Uterus (tissue), 4 donors: ENCODE data around the gene DTNA. TPM values are rescaled to one million over a fixed set of nuclear protein-coding genes. Genes with fewer than 3 reads are reported as not detected.

Source experiments
- DNase-seq, 2 donors: peaks; one replicate each; pipeline ENCODE4 v3.0.0-alpha.2; 2019 to 2020
- H3K27ac ChIP-seq, 2 donors: fragments of 200-600 bp; sonication (generic); 1 replicate in 1 of 2; 2 replicates in 1 of 2; pipeline ENCODE4 v1.5.1; 2016 to 2018
- H3K27me3 ChIP-seq, 2 donors: fragments of 200-600 bp; sonication (generic); one replicate each; pipeline ENCODE4 v1.5.1; 2018 to 2019; ENCODE audit warnings: control low read depth in 1 of 2
- H3K36me3 ChIP-seq, 2 donors: fragments of 200-600 bp; sonication (generic); one replicate each; pipeline ENCODE4 v1.5.1; 2019; ENCODE audit warnings: control low read depth in 1 of 2
- H3K4me1 ChIP-seq, 2 donors: fragments of 200-600 bp; sonication (generic); one replicate each; pipeline ENCODE4 v1.5.1; 2018 to 2019; ENCODE audit warnings: control low read depth in 1 of 2
- H3K4me3 ChIP-seq, 2 donors: fragments of 200-600 bp; sonication (generic); 1 replicate in 1 of 2; 2 replicates in 1 of 2; pipeline ENCODE4 v1.5.1; 2018 to 2019; ENCODE audit warnings: mild to moderate bottlenecking in 1 of 2
- H3K9me3 ChIP-seq, 2 donors: fragments of 200-600 bp; sonication (generic); one replicate each; pipeline ENCODE4 v1.5.1; 2019; ENCODE audit warnings: control low read depth in 1 of 2
- POLR2A ChIP-seq, 2 donors: fragments of 450-650 bp; IDR thresholded peaks; one replicate each; pipeline ENCODE4 v1.6.1; 2016; ENCODE audit warnings: antibody characterized with exemption in 2 of 2, mild to moderate bottlenecking in 1 of 2, moderate library complexity in 1 of 2
- intact Hi-C: fragments of 100-400 bp; cut with DNase I; formaldehyde crosslinking; loops from one replicate; pipeline ENCODE4 v1.15.1; 2023; ENCODE audit warnings: low total_unique reads
- total RNA-seq, 4 donors: library from RNA; depleted of rRNA in 3 of 4; stranded (reverse); fragments of >200 nt in 3 of 4; gene quantifications; one replicate each; pipeline versions ENCODE4 v1.1.0 to v1.2.4, GENCODE V29; 2014 to 2023
- TF ChIP-seq, protein P1 (sequence below), 4 experiments: fragments of 200-600 bp in 2 of 4; fragments of 450-650 bp in 2 of 4; sonication (generic) in 2 of 4; IDR thresholded peaks; one replicate each; pipeline ENCODE4 v1.5.1; 2016 to 2019; ENCODE audit warnings: antibody characterized with exemption in 4 of 4, mild to moderate bottlenecking in 2 of 4, moderate library complexity in 1 of 4
- donor health status: DM: yes; HTN: yes; CAD: no.

Gene DTNA
- total RNA-seq, 4 donors from 2014 or later = 13.8 to 229 (median 43.0) TPM

DNA sequence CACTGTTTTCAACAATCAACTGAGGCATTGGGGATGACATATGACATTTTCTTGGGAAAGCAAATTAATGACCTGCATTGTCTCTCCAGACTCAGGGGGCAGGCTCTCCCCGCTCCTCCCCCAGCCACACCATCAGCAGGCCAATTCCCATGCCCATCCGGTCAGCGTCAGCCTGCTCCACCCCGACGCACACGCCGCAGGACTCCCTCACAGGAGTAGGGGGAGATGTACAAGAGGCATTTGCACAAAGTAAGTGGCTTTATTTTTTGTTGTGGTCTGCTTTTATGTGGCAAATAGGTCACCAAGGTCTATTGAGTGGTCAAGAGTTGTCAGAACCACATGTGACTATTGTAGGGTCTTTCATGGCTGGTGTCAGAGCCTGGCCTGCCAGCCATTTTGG, 165.1 kb downstream of the DTNA start:
- intact Hi-C loops = no loop called here
- no peaks in the 10 kb centered on the region for H3K9me3 ChIP-seq
- H3K36me3 ChIP-seq = no peaks in the 10 kb centered on the region
- H3K27ac ChIP-seq = no peak overlapping the region
- H3K4me1 ChIP-seq = no peaks in the 10 kb centered on the region
- no peaks in the 10 kb centered on the region for H3K27me3 ChIP-seq
- TF ChIP-seq, protein P1, sequence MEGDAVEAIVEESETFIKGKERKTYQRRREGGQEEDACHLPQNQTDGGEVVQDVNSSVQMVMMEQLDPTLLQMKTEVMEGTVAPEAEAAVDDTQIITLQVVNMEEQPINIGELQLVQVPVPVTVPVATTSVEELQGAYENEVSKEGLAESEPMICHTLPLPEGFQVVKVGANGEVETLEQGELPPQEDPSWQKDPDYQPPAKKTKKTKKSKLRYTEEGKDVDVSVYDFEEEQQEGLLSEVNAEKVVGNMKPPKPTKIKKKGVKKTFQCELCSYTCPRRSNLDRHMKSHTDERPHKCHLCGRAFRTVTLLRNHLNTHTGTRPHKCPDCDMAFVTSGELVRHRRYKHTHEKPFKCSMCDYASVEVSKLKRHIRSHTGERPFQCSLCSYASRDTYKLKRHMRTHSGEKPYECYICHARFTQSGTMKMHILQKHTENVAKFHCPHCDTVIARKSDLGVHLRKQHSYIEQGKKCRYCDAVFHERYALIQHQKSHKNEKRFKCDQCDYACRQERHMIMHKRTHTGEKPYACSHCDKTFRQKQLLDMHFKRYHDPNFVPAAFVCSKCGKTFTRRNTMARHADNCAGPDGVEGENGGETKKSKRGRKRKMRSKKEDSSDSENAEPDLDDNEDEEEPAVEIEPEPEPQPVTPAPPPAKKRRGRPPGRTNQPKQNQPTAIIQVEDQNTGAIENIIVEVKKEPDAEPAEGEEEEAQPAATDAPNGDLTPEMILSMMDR (IDR thresholded peaks at IDR 0.05) = no peak
- TF ChIP-seq POLR2A (IDR thresholded peaks at IDR 0.05) = no peak
- no peak for DNase-seq
- no peak overlapping the region for H3K4me3 ChIP-seq

DNA sequence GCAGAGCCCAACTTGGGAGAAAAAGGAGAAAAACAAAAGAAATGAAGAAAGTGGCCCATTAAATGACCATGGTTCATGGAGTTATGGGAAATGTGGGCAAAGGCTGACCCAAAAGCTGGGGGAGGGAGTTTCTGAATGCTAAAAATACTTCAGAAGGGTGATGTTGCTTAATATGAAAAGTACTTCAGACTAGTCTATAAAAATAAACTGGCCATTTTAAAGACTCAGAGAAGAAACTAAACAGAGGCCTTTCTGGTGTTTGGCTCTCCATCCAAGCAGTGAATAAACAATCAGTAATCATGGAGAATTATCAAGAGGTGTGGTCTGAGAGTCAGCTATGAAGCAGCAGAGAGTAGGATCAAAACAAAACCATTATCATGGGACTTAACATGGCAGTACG, 170.3 kb downstream of the DTNA start:
- no peak overlapping the region for H3K4me3 ChIP-seq
- DNase-seq = no peak
- no peaks in the 10 kb centered on the region for H3K9me3 ChIP-seq
- intact Hi-C loops = no loop called here
- no peaks in the 10 kb centered on the region for H3K27me3 ChIP-seq
- no peak for TF ChIP-seq POLR2A (IDR thresholded peaks at IDR 0.05)
- TF ChIP-seq, protein P1 (IDR thresholded peaks at IDR 0.05) = no peak
- H3K36me3 ChIP-seq = no peaks in the 10 kb centered on the region
- H3K27ac ChIP-seq = peak overlapping the region; percentile 56 to 58
- no peaks in the 10 kb centered on the region for H3K4me1 ChIP-seq

DNA sequence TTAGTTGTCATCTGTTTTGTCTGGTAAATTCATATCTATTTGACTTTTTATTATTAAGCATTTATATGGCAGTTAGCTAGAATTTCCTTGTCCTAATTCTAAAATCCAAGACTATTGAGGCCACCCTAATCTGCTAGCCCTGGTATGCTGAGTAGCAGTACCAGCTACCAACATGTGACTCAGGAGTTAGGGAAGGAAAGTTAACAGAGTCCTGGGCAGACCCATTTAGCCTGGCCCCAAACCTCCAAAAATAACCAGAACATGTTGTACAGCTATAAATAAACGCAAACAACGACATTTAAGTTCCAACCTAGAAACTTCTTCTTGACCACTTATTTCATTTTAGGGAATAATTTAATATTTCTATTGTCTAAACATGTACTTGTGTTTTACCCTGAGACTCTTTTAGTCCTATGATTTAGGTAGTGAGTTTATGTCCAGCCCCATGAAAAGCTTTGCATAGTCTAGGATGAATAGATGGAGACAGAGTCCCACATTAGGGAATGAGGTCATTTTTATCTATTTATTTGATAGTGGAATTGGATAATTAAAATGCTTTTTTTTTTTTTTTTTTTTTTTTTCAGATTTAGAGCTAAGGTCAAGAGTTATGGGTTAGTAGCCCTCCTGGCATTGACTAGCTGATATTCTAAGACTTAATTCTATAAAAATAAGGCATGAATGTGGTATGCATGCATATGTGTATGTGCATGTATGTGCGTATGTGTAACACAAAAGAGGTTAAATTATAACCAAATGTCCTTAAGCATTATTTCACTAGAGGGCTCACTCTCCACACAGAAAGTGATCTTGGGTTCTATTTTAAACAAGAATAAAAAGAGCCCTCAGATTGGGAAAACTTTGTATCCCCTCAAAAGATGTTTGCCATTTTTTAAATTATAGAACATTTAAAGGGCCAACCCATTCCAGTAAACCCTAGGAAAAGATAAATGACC, 171.1 kb downstream of the DTNA start:
- Histone ChIP-seq H3K27me3 (no peaks in the 10 kb centered on the region), H3K27ac (peak overlapping the region; percentile 56 to 58), H3K9me3 (no peaks in the 10 kb centered on the region), H3K4me3 (no peak overlapping the region), H3K4me1 (no peaks in the 10 kb centered on the region), H3K36me3 (no peaks in the 10 kb centered on the region)
- intact Hi-C loops = no loop called here
- no peak for DNase-seq
- TF ChIP-seq POLR2A (IDR thresholded peaks at IDR 0.05) = no peak
- TF ChIP-seq, protein P1 (IDR thresholded peaks at IDR 0.05) = no peak

DNA sequence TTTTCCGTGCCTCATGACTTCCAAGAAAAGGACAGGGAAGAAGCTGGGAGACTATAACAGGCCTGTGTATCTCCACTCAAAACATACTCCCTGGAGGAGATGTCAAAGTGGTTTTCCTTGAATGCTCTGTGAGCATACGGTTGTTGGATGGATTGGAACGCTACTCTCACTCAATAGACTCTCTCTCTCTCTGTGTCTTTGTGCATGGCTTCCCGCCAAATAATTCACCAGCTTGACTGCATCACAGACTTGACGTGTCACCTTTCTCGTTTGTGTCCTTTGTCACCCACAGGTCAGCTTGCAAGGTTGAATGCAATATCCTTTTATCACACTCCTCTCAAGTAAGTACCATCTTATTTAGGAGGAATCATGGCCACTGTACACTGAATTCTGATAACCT, 174.3 kb downstream of the DTNA start:
- Histone ChIP-seq H3K27ac (no peak overlapping the region), H3K36me3 (no peaks in the 10 kb centered on the region), H3K4me3 (no peak overlapping the region), H3K9me3 (no peaks in the 10 kb centered on the region), H3K4me1 (no peaks in the 10 kb centered on the region), H3K27me3 (no peaks in the 10 kb centered on the region)
- TF ChIP-seq, protein P1 (IDR thresholded peaks at IDR 0.05) = no peak
- no peak for TF ChIP-seq POLR2A (IDR thresholded peaks at IDR 0.05)
- no peak for DNase-seq
- intact Hi-C loops = no loop called here

DNA sequence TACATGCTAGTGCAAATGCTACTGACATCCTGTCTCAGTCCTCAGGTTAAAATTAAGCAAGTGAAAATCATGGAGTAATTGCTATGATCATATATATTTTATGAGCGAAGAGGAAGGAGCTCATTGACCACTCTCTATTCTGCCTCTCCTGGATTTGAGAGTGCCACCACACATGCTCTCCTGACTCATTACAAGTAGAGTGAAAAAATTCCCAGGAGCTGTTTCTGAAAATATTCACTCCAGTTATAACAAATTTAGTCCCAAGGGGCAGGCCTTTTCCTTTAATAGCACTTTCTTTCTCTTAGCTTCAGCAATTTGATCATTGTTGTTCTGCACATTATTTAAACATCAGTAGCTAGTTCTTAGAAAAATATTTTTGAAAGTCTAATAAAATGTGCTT, 176.1 kb downstream of the DTNA start:
- H3K9me3 ChIP-seq = no peaks in the 10 kb centered on the region
- no peak for DNase-seq
- H3K36me3 ChIP-seq = no peaks in the 10 kb centered on the region
- TF ChIP-seq, protein P1 (IDR thresholded peaks at IDR 0.05) = no peak
- TF ChIP-seq POLR2A (IDR thresholded peaks at IDR 0.05) = no peak
- H3K4me1 ChIP-seq = no peaks in the 10 kb centered on the region
- H3K4me3 ChIP-seq = no peak overlapping the region
- no peak overlapping the region for H3K27ac ChIP-seq
- H3K27me3 ChIP-seq = no peaks in the 10 kb centered on the region
- intact Hi-C loops = no loop called here
